NCI-H146 (cell line): ENCODE results near the gene COL9A2.

Experiments
- DNase-seq: peaks from one replicate; lab custom pipeline; 2025; lab: John Stamatoyannopoulos, UW

The COL9A2 gene

DNA sequence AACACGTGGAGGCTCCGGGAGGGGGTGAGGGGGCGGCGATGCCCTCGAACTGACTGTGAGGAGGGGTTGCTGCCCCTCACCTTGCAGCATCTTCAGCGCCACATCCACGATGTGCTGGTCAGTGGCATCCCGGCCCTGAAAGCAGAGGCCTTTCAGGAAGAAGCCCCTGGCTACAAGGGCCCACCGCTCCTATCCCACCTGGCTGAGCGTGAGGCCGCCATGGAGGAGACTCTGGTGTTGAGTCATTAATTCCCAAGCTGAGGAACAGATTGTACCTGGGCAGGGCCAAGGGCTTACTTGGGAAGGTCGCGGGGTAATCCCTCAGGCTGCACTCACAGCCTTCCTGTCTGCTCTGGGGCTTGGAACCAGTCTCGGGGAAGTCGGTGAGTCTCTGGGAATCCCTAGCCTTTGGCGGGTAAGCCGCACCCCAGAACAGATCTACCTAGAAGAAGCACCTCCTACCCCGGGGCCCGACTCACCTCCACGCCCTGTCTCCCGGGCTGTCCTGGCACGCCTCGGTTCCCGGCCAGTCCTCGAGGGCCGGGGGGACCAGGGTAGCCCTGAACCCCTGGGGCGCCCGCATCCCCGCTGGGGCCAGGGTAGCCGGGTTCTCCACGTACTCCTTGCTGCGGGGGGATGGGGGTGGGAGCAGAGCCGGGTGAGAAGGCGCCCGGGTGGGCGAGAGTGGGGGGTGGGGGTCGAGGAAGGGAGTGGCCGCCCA is 13.9 kb downstream of the COL9A2 start:
- no peak for DNase-seq

DNA sequence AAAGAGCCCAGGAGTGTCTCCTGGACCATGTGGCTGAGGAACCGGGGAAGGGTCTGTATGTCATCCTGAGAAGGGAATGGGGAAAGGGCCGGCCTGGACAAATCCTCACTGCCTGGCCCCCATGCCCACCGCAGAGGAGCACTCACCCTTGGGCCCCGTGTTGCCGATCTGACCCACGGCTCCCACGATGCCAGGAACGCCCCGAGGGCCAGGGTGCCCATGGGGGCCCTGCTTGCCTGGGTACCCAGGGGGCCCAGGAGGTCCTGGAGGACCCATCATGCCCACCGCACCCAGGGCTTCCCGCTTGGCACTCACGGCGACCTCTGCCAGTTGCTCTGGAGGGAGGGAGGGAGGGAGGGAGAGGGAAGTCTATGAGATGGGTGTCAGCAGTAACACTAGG is 14.6 kb downstream of the COL9A2 start:
- DNase-seq = no peak

DNA sequence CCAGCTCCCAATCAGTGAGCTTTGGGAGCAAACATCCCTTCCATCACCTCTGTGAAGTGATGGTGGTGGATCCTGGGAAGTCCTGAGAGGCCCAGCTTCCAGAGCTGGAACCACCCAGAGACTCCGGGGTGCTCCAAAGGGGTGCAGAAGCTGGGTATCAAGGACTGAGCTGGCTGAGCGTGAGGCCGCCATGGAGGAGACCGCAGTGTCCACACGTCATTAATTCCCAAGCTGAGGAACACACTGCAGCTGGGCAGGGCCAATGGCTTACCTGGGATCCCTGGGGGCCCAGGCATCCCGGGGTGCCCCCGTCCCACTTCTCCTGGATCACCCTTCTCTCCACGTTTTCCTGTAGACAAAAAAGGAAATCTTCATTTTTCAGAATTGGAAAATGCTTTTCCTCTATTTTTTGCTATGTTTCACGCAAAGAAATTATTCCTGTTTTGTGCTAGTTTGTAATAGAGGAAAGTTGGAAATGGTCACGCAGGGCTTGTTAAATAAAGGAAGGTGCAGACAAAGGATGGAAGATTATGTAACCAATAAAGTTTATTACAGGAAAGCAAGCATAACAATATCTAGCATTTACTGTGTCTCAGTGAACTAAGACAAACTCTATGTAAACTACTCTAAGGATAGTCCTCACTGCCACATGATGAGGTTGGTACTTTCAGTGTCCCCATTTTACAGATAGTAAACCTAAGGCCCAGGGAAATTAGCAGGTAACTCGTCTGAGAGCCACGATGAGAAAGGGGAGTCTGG is 15.4 kb downstream of the COL9A2 start:
- no peak for DNase-seq

DNA sequence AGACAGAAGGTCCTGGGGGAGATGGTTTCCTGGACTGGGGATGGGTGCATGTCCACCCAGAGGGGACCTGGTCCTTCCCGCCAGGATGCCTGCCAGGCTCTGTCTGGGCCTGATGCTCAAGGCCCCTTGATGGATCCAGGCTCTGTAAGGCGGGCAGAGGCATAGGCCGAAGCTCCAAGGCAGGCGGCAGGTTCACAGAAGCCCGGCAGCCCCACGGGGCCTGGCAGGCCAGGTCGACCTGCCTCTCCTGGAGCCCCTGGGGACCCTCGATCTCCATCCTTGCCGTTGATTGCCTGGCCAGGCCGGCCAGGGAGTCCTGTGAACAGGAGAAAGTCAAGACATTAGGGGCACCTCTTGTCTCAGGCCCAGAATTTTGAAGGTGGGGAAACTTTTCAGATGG is 16.0 kb downstream of the COL9A2 start:
- DNase-seq = no peak

DNA sequence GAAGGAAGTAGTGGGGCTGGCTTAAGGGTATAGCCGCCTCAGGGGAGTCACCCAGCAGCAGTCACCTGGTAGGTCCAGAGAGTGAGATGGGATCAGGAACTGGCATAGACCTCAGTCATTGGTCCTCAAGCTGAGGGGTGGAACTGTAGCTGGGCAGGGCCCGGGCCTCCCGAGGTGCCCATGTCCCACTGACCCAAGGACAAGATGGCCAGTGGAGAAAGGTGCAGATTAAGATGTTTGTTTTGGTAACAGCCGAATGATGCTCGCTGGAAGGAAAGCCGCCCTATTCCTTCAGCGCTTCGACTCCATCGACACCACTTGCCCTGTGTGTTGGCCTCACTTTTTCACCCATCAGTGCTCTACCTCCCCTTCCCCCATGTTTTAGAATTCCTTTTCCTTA is 16.4 kb downstream of the COL9A2 start:
- no peak for DNase-seq

DNA sequence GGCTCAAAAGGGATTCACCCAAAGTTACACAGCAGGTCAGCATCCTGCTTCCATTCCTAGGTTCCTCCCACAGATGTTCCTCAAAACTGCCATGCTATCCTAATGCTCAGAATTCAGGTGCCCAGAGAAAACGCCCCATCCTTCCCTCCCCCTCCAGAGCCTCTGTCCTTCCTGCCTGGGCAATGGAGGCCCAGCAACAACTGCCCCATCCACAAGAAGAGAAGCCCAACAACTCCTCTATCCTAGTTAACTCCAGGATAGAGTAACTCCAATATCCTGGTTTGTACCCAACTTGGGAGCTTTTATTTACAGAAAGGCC is 16.9 kb downstream of the COL9A2 start:
- no peak for DNase-seq

DNA sequence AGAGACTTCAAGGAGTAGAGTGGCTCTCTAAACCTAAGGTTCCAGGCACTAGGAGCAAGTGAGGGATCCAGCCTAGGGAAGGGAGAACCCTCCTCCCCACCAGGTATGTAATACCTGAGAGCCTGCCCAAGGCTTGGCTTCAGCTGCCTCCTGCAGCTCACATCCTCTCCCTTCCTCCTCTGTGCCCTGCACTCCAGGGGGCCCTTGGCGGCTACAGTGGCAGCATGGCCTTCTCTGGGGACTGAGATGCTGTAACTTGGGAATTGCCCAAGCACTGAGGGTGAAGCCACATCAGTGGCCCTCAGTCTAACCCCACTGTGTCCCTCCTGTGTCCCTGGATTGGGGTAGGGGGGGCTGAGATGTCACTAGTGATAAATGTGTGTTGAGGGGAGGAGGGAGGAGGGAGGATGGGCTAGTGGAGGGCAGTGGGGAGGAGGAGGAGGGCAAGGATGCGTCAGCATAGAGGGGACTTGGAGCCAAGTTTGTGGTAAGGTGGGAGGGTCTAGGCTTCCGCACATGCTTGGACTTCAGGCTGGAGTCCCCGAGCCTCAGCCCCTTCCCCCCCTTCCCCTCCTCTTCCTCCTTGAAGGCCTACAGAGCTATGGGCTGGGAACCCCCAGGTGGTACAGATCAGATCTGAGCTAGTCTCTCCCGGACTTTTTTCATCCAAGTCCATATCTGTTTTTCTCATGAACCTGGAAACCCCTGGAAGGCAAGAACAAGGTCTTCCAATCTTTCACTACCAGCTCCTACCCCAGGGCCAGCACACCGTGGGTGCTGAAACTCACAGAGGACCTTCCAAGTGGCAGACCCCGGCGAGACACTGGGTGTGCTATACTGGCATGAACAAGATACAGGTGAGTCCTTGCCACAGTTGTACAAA is 17.5 kb downstream of the COL9A2 start:
- no peak for DNase-seq

DNA sequence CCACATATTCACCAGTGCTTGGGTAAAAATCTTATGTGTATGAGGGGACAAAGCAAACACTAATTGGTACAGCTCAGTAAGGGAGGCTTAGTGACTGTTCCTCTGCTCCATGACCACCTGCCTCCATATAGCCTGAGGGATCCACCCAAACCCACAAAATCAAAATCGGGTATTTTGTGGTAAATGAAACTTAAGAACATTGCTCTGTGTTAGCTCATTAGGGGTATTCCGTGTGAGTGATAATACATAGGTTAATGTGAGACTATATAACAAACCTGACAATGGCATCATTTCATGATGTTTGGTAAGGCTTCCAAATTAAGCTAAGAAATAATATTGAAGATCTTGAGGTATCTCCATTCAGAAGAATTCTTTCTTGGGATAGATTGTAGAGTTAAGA is 25.8 kb downstream of the COL9A2 start:
- no peak for DNase-seq

DNA sequence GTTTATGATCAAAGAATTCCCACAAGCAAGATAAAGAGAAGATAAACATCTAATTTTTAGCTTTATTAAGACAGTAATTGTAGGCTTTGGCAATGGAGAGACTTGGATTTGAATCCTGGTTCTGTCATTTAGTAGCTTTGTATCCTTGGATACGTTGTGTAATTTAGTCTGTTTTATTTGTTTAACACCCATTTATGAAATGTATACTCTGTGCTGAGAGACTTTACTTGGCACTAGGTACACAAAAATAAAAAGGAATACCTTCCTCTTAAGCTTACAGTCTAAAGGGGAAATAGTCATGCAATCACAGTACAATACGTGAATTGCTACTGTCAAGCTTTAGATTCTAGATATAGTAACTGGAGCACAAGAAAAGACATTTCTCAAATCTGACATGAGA is 35.2 kb downstream of the COL9A2 start:
- DNase-seq = peak; percentile 2

DNA sequence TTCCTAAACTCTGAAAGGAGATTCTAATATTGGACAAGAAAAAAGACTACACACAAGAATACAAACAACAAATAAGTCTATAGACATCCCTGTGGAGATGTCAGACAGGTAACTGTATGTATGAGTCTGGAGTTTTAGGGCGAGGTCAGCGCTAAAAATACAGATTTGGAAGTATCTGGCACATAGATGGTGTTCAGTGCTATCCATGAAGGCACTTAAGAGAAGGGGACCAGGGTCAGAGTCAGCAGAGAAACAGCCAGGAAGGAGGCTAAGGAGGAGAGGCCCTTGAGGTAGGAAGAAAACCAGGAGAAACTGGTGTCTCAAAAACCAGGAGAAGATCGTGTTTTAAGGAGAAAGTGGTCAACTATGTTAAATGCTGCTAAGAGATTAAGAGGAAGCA is 41.0 kb downstream of the COL9A2 start:
- no peak for DNase-seq

DNA sequence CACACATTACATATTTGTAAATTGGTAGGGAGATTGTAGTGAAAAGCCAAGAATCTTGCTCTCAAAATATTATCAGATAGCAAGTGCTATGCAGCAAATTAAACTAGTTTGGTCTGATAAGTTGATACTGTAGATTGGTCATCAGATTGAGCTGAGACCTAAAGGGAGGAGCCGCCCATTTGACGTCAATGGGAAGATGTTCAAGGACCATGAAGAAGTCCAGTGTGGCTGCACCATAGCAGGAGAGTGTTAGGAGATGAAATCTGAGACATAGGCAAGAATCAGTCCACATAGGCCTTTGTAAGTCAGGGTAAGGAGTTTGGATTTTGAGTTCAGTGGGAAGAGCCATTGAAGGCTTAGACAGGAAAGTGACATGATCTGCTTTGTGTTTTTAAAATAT is 42.8 kb downstream of the COL9A2 start:
- no peak for DNase-seq

DNA sequence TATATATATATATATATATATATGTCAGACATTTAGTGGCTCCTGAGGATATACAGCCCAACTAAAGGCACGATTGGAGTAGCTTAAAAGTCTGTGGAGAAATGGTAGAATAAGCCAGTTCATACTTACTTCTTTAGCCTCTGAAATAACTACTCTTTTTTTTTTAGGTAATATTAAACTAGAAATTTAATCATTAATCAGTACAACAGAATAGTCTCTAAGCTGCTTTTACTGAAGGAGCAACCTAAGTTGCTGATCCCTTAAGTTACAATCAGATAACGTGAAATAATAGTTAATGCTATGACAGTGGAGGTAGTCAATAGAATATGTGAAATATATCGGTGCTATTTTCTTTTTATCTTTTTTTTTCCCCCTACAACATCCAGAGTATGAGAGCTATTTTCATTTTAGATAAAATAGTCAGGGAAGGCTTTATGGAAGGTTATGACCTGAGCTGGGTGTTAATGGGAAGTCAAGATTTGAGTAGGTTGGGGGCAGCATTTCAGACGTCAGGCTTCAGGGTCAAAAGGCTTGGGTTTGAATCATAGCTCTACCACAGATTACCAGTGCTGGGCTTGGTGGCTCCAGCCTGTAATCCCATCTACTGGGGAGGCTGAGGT is 43.4 kb downstream of the COL9A2 start:
- DNase-seq = no peak

DNA sequence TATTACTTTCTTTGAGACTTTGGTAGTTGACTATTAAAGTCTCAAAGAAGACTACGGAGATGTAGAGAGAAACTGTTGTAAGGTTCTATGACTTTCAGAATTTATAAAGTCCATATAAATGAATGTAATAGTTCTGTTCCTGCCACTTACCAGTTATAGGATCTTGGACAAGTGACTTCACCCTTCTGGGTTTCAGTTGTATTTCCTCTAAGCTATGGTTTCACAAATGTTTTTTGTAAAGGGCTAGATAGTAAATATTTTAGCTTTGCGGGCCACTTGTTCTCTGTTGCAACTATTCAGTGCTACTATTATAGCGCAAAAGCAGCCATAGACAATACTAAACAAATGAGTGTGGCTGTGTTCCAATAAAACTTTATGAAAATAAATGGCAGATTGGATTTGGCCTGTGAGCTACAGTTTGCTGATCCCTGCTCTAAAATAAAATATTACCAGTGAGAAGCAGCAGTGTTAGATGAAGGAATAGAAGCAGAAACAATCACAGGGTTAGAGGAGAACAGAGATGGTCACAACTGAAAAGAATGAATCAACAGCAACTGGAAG is 44.4 kb downstream of the COL9A2 start:
- no peak for DNase-seq

DNA sequence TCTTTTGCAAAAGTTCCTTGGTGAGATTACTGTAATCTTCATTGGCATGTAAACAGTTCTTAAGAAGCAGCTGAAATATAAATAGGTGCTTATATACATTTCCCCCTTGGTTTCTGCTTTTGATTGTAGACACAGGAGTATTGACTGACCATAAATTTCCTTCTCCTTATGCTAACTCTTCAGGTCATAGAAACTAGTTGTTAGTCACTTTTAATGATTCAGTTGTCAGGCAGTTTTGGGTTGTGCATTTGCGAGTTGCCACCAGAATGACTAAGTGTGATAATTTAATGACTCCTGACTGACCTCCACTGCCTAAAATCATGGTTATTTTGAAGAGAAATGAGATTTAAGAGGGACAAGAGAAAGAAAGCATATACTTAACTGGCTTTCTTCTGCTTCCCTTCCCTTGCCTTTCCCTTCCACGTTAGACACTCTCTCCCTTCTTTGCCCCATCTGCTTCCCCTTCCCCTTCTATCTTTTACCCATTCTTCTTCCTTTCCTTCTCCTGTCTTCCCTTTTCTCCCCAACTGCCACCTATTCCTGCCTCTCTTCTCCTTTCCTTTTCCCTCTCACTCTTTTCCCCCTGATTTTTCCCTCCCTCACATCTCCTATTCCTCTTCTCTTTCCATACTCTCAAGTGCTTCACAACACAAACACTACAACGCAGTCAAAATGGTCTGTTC is 46.8 kb downstream of the COL9A2 start:
- no peak for DNase-seq

DNA sequence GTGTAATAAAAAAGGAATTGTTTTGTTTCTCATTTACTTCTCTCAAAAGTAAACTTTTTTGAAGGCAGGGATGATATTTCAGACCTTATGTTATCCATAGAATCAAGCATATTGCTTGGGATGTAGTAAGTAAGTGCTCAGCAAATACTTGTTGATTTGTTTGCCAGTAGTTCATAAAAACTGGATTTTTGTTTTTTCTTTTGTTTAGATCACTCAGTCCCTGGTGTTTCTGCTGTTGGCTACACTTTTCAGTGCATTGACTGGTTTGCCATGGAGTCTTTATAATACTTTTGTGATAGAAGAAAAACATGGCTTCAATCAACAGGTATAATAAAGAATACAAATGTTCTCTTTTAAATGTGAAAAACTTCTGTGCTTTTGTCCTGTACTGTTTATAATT is 48.9 kb downstream of the COL9A2 start:
- DNase-seq = no peak

DNA sequence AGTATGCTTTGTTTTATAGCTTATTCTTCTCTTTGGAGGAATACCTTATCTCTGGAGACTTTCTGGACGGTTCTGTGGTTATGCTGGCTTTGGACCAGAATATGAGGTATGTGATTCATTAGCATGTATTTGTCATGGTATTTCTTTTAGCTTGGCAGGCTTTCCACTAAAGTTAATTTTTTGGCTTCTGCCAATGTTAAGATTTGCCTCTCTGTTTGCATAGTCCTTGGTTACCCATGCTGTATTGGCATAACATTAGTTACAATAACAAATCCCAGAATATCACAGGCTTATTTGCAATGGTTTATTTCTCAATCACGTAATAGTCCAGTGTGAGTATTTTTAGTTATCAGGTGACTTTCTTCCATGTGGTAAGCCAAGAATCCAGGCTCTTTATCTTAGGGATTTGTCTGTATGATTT is 49.3 kb downstream of the COL9A2 start:
- no peak for DNase-seq

DNA sequence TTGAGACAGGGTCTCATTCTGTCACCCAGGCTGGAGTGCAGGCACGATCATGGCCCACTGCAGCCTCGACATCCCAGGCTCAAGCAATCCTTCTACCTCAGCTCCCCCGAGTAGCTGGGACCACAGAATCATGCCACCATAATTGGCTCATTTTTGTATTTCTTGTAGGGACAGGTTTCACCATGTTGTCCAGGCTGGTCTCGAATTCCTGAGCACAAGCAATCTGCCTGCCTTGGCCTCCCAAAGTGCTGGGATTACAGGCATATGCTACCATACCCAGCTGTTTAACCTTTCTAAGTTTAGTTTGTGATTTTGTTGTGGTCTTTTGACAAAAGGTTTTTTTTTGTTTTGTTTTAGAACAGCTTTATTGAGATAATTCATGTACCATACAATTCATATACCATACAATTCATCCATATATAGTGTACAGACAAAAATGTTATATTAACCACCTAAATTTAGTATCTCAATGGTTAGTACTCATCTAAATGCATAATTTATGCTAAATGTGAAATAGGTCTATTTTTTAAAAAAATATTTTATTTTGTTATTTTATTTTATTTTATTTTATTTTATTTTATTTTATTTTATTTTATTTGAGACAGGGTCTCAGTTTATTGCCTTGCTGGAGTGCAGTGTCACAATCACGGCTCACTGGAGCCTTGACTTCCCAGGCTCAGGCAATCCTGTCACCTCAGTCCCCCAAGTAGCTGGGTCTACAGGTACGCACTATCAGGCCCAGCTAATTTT is 50.1 kb downstream of the COL9A2 start:
- DNase-seq = no peak

DNA sequence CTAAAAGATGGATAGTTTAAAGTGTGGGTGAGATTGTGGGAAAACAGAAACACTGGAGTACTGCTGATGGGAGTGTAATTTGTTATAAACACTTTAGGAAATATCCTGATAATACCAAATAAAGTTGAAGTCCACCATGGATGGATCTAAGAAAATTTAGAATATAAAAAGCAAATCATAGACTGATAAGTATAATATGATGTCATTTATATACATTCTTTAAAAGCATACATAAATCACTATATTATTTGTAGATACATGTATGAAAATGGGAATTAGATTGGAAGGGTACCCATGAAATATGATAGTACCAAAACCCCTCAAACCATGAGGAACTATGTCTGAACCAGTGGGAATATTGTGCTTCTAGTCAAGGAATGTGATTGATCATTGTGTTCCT is 51.2 kb downstream of the COL9A2 start:
- DNase-seq = no peak

DNA sequence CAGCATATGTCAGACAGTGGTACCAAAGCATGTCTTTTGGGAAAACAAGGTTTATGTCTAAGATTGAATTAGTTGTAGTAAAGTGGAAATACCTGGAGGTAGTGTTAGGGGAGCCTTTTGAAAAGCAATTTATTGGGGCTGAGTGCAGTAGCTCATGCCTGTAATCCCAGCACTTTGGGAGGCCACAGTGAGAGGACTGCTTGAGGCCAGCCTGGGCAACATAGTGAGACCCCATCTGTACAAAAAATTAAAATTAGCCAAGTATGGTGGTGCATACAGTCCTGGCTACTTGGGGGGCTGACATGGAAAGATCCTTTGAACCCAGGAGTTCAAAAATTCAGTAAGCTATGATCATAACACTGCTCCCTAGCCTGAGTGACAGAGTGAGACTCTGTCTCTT is 51.8 kb downstream of the COL9A2 start:
- DNase-seq = no peak

DNA sequence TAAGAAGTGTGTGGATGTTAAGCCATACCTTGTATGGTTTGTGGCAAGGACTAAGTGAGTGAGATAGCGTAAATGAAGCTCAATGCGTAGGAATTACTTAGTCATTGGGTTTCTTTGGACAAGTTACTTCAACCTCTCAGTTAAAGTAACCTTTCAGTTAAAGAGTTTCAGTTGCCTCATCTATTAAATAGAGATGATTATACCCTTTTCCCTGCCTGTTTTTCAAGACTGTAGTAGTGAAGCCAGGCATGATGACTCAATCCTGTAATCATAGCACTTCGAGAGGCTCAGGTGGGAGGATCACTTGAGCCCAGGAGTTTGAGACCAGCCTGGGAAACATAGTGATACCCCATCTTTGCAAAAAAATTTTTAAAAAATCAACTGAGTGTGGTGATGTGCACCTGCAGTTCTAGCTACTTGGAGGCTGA is 52.7 kb downstream of the COL9A2 start:
- no peak for DNase-seq

DNA sequence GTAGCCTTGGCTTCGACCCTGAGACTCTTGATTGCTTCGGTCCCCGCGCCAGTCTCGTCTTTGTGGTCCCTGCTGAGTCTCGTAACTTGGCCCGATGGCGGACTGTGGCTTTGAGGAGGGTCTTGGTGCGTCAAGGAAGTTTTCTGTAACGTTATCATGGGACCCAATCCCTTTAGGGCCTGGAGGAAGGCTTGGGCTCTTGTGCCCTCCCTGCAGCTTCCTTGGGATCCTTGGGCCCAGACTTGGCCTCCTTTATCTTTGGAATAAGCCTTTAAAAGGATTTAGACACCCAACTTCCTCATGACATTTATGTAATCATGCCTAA is 58.7 kb downstream of the COL9A2 start:
- DNase-seq = no peak
